Neuronal stem cell (in vitro differentiated cells): ENCODE results near the gene ZBTB42.

ENCODE experiments used
- DNase-seq: peaks from one replicate; pipeline ENCODE4 v3.0.0-alpha.2; 2013; ENCODE audit warnings: low spot score
- H2AFZ ChIP-seq: one replicate; pipeline ENCODE4 v1.6.1; 2013; ENCODE audit warnings: mild to moderate bottlenecking, low read length, inconsistent platforms
- H2AK5ac ChIP-seq: 2 replicates; pipeline ENCODE4 v1.6.1; 2013; ENCODE audit warnings: low read depth, mild to moderate bottlenecking, inconsistent platforms, low read length, moderate library complexity, mixed read lengths
- H2BK120ac ChIP-seq: 2 replicates; pipeline ENCODE4 v1.6.1; 2013; ENCODE audit warnings: low read depth, mild to moderate bottlenecking, inconsistent platforms, low read length, moderate library complexity, mixed read lengths
- H2BK12ac ChIP-seq: one replicate; pipeline ENCODE4 v1.6.1; 2013; ENCODE audit warnings: low read length, inconsistent platforms
- H2BK15ac ChIP-seq: 2 replicates; pipeline ENCODE4 v1.6.1; 2013; ENCODE audit warnings: mild to moderate bottlenecking, low read length, inconsistent platforms, mixed read lengths
- H2BK5ac ChIP-seq: one replicate; pipeline ENCODE4 v1.6.1; 2013; ENCODE audit warnings: inconsistent platforms, mild to moderate bottlenecking, low read length, moderate library complexity
- H3K14ac ChIP-seq: one replicate; pipeline ENCODE4 v1.6.1; 2013; ENCODE audit warnings: low read length, inconsistent platforms
- H3K18ac ChIP-seq: 2 replicates; pipeline ENCODE4 v1.6.1; 2013; ENCODE audit warnings: low read length, inconsistent platforms
- H3K23ac ChIP-seq: 2 replicates; pipeline ENCODE4 v1.6.1; 2013; ENCODE audit warnings: low read depth, mild to moderate bottlenecking, mixed read lengths, low read length, inconsistent platforms; ENCODE audit not compliant: poor library complexity
- H3K27ac ChIP-seq: replicated peaks from 3 replicates; pipeline ENCODE4 v1.5.1; 2013; ENCODE audit warnings: low read length, inconsistent platforms
- H3K27me3 ChIP-seq, 3 experiments: 2 replicates each; pipeline ENCODE4 v1.6.1; 2013; ENCODE audit warnings: low read length in 3 of 3, mild to moderate bottlenecking in 2 of 3, inconsistent platforms in 1 of 3, low read depth in 1 of 3, mixed read lengths in 1 of 3, moderate library complexity in 1 of 3; ENCODE audit not compliant: control insufficient read depth in 3 of 3, insufficient read depth in 3 of 3
- H3K36me3 ChIP-seq, 2 donors: replicated peaks in 1 of 2; 2 replicates each; pipeline ENCODE4 v1.6.1; 2013; ENCODE audit warnings: low read length in 2 of 2; ENCODE audit not compliant: control insufficient read depth in 2 of 2, insufficient read depth in 2 of 2
- H3K4ac ChIP-seq: 2 replicates; pipeline ENCODE4 v1.6.1; 2013; ENCODE audit warnings: inconsistent platforms, mild to moderate bottlenecking, low read length, moderate library complexity
- H3K4me1 ChIP-seq, 2 donors: 1 replicate in 1 of 2; 2 replicates in 1 of 2; pipeline ENCODE4 v1.6.1; 2013; ENCODE audit warnings: low read length in 2 of 2, low read depth in 1 of 2; ENCODE audit not compliant: control insufficient read depth in 2 of 2, insufficient read depth in 1 of 2
- H3K4me2 ChIP-seq: one replicate; pipeline ENCODE4 v1.6.1; 2013; ENCODE audit warnings: mild to moderate bottlenecking, low read length, inconsistent platforms; ENCODE audit not compliant: insufficient read depth, poor library complexity, severe bottlenecking
- H3K4me3 ChIP-seq, 2 donors: 2 replicates each; pipeline ENCODE4 v1.5.1; 2013; ENCODE audit warnings: low read length in 2 of 2, mild to moderate bottlenecking in 2 of 2, inconsistent platforms in 1 of 2, moderate library complexity in 1 of 2
- H3K79me1 ChIP-seq: one replicate; pipeline ENCODE4 v1.6.1; 2013; ENCODE audit warnings: low read depth, mild to moderate bottlenecking, inconsistent platforms, low read length, moderate library complexity
- H3K9ac ChIP-seq: one replicate; pipeline ENCODE4 v1.6.1; 2013; ENCODE audit warnings: mild to moderate bottlenecking, low read depth, low read length, inconsistent platforms; ENCODE audit not compliant: poor library complexity
- H3K9me3 ChIP-seq, 2 donors: replicated peaks in 1 of 2; 2 replicates each; pipeline versions ENCODE3 to v1.6.1; 2013; ENCODE audit warnings: low read length in 2 of 2, mild to moderate bottlenecking in 2 of 2, inconsistent platforms in 1 of 2, low read depth in 1 of 2, mixed read lengths in 1 of 2, moderate library complexity in 1 of 2; ENCODE audit not compliant: control insufficient read depth in 2 of 2, insufficient read depth in 1 of 2
- H4K8ac ChIP-seq: one replicate; pipeline ENCODE4 v1.6.1; 2013; ENCODE audit warnings: low read depth, mild to moderate bottlenecking, inconsistent platforms, low read length, moderate library complexity
- H4K91ac ChIP-seq: one replicate; pipeline ENCODE4 v1.6.1; 2013; ENCODE audit warnings: low read length, low read depth, mild to moderate bottlenecking, inconsistent platforms; ENCODE audit not compliant: poor library complexity
- WGBS, 2 donors: extraction: QIAGEN DNeasy Blood & Tissue Kit; methylation state at CpG; one replicate each; pipeline ENCODE4 v1.1.7; 2013; ENCODE audit warnings: missing lambda C conversion rate in 2 of 2, mixed read lengths in 1 of 2; ENCODE audit not compliant: insufficient read length in 2 of 2, insufficient replicate concordance in 1 of 2; ENCODE audit errors: extremely low coverage in 2 of 2; 5-methylcytosine and 5-hydroxymethylcytosine counted together

Gene ZBTB42

DNA sequence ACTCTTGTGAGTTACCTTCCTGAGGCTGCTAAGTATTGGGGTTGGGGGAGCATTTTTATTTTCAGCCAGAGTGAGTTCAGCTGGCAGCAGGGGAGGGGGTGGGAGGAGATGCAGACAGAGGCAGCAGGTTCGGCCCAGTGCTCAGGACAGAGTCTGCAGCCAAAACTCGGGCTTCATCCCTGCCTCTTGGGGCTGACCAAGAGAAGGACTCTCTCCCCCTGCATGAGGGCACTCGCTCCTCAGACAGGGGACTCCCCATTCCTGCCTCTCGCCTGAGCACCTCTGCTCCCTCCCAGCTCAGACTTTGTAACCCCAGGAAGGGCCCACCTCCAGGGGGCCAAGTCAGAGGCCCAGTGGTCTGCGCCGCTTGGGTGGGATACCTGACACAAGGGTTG lies 4.2 kb upstream of the ZBTB42 start:
- Histone ChIP-seq H3K27me3 (peaks cover 12 to 55% (median 45%) of the 10 kb centered on the region in 3 experiments), H3K9ac (no peak overlapping the region), H4K91ac (no peak overlapping the region), H3K36me3 (peaks cover 8 to 20% of the 10 kb centered on the region in 2 donors), H4K8ac (no peak overlapping the region), H3K14ac (no peak overlapping the region), H3K4me3 (no peak overlapping the region), H3K4me1 (peaks cover 25 to 49% of the 10 kb centered on the region in 2 donors), H3K9me3 (peaks cover 0 to 1% of the 10 kb centered on the region in 2 donors), H2BK5ac (no peak overlapping the region), H2AFZ (no peak overlapping the region), H3K4ac (no peak overlapping the region), H2BK12ac (no peak overlapping the region), H2BK15ac (no peak overlapping the region), H3K79me1 (peaks cover 24% of the 10 kb centered on the region), H3K27ac (no peak overlapping the region), H2AK5ac (peak overlapping the region; percentile 20), H2BK120ac (no peak overlapping the region), H3K18ac (no peak overlapping the region), H3K23ac (no peak overlapping the region), H3K4me2 (no peak overlapping the region)
- no CpG with 5 or more reads among the region's 6 CpGs for WGBS, 2 donors
- no peak for DNase-seq

- Histone ChIP-seq H2AK5ac (peak overlapping the region; percentile 20), H3K4me2 (no peak overlapping the region), H3K79me1 (peaks cover 19% of the 10 kb centered on the region), H3K27me3 (peaks cover 19 to 62% (median 52%) of the 10 kb centered on the region in 3 experiments), H3K9me3 (peaks cover 0 to 1% of the 10 kb centered on the region in 2 donors), H2BK120ac (no peak overlapping the region), H2BK12ac (no peak overlapping the region), H3K23ac (no peak overlapping the region), H3K9ac (no peak overlapping the region), H2BK15ac (no peak overlapping the region), H4K91ac (no peak overlapping the region), H3K27ac (no peak overlapping the region), H2AFZ (peak overlapping the region; percentile 74), H3K18ac (no peak overlapping the region), H3K14ac (no peak overlapping the region), H2BK5ac (no peak overlapping the region), H3K4me1 (peaks cover 25 to 52% of the 10 kb centered on the region in 2 donors), H3K4ac (no peak overlapping the region), H3K4me3 (no peak overlapping the region), H3K36me3 (peaks cover 2 to 13% of the 10 kb centered on the region in 2 donors), H4K8ac (no peak overlapping the region)
- DNase-seq: no peak
- no CpG with 5 or more reads among the region's 18 CpGs for WGBS, 2 donors
Observed at GRCh38 chr14:104797115-104798044, 3.5 kb upstream of the ZBTB42 start.

DNA sequence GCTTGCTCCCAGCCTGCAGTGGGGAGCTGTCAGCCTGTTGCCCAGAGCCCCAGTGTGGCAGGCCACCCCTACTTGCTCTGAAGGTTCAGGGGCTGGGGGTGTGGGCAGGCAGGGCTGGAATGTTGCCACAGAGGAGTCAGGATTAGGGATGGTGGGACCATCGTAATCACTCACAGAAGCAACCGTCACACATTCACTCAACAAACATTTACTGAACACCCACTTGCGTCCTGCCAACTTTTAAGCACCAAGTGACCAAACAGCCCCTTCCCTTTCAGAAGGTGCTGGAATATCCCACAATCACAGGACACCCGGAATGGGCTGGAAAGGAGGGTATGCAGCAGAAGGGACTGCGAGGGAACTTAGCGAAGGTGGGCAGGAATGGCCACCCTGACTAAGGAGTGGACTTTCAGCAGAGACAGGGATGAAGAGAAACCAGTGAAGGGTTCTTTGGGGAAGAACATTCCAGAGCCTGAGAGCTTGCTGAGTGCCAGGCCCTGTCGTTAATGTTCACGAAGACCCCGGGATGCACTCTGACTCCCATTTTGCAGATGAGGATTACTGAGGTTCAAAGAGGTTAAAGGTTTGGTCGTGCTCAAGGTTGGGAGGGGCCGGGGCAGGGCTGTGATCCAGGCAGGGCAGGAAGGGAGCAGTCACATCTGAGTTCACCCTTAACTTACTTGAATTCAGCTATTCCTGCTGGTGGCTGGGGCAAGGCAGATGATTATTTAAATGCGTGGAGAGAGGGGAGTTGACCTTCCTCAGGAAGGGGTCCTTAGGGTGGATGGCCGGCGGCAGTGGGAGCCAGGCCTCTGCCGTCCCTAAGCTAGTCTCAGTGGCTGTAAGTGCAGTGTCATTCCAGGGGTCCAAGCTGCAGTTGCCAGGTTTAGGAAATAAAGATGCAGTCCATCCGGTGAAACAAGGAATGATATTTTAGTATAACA lies 2.3 kb upstream of the ZBTB42 start:
- H3K4me1 ChIP-seq: peaks cover 20 to 46% of the 10 kb centered on the region in 2 donors

More for the DNA sequence above, 2.3 kb upstream of the ZBTB42 start:
- Histone ChIP-seq H3K4ac (no peak overlapping the region), H3K27ac (no peak overlapping the region), H3K14ac (no peak overlapping the region), H2BK5ac (no peak overlapping the region), H3K79me1 (peaks cover 9% of the 10 kb centered on the region), H4K8ac (no peak overlapping the region), H2BK120ac (no peak overlapping the region), H3K4me2 (no peak overlapping the region), H3K23ac (no peak overlapping the region), H4K91ac (no peak overlapping the region), H3K9me3 (peaks cover 0 to 1% of the 10 kb centered on the region in 2 donors), H2AFZ (peak overlapping the region; percentile 74), H2AK5ac (no peak overlapping the region), H2BK12ac (no peak overlapping the region), H3K36me3 (peaks cover under 1 to 4% of the 10 kb centered on the region in 2 donors), H3K9ac (no peak overlapping the region), H3K4me3 (no peak overlapping the region), H2BK15ac (no peak overlapping the region), H3K27me3 (peaks cover 20 to 73% (median 59%) of the 10 kb centered on the region in 3 experiments), H3K18ac (no peak overlapping the region)
- no peak for DNase-seq
- WGBS, 2 donors: no CpG with 5 or more reads among the region's 16 CpGs
